Fibroblast of skin of right biceps (primary cell): ENCODE data around the gene LPGAT1.
A peak's percentile ranks its signal among the peaks of the same experiment; 100 is the strongest.
"Not testable (repeated sequence)": the region's sequence is repeated elsewhere in the genome, so short reads cannot be mapped to it uniquely, and the experiment has no call there.

ENCODE experiments used
- DNase-seq: peaks from one replicate; pipeline ENCODE4 v3.0.0-alpha.2; 2013

LPGAT1 gene

DNA sequence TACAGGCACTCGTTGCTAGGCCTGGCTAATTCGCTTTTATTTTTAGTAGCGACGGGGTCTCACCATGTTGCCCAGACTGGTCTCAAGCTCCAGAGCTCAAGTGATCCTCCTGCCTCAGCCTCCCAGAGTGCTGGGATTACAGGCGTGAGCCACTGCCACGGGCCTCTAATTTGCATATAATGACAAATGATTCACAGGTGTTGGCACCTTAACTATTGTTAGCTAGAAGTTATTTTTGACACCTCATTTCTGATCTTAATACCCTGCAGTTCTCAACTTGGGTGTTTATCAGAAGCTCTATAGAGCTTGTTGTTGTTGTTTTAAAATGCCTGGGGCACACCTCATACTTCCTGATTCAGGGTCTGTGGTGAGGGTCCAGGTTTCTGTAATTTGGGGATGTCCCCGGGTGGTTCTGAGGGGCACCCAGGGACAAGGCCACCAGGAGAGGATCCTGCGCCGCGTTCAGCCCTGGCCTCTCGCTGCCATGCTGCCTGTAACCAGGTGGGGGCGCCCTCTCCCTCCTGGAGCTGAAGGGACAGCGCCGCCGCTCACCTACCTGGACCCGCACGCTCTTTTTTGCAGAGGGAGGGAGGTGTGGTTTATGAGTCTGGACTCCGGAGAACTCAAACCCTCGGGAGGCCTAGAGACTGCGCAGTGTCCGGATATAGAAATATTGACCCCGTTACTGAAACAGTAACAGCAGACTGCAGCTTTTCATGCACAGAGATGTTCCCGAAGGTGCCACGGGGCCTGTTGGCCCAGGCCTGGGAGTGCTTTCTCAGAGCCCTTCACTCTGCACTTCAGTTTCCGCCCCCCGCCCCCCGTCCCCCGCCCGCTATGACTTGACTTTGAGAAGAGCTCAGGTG lies 132.2 kb downstream of the LPGAT1 start:
- DNase-seq: peak; percentile 50

DNA sequence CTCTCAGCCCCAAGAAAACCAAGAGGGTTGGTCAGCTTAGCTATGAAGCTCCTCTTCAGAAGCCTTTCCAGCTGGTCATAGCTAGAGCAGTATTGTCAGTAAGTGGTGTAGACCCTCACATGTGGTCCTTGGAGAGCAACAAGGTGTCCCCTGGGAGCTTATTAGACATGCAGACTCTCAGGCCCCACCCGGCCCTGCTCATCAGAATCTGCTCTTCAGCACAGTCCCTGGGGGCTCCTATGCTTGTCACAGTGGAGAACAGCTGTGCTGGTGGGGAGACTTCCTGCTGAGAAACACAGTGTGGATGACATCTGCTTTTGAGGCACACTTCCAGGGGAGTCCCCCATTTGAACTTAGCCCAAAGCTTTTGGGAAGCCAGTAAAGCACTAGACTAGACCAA lies 133.2 kb downstream of the LPGAT1 start:
- no peak for DNase-seq

DNA sequence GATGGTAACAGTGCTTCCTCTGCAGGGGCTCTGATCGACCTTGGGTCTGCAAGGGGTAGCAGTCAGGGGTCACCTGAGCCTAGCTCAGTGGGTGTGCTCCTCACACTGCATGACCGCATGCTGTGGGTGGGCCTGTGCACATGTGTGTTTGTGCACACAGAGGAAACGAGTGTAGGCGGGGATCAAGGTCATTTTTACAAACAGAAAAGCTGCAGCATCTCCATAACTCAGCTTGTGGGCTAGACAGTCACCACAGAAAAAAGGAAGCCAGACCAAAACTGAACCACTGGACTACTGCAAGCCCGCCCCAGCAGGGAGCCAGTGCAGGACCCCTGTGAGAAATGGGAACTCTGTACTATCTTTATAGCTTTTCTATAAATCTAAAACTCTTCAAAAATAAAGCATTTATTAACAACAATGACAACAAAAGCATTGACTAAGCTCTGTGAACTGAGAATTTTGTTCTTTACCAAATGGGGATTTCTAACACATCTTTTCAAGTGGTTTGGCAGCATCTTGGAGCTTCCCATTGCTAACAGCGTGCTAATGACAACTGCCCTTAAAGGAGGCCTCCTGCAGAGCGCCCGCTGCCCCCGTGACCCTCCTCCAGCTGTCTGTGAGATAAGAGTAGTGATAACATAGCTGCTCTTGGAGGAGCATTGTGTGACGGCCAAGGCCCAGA lies 135.3 kb downstream of the LPGAT1 start:
- no peak for DNase-seq

DNA sequence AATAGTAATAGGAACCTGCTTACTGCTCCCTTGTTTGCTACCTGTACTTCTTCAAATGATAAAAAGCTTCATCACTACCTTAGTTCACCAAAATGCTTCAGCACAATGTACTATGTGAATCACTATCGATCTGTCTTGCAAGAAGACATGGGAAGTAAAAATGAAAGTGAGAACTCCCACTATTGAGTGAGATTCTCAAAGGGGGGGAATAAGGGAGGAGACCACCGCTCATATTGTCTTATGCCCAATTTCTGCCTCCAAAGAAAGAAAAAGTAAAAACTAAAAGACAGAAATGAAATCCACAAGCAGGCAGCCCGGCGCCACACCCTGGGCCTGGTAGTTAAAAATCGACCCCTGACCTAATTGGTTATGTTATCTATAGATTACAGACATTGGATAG lies 136.7 kb downstream of the LPGAT1 start:
- not testable (repeated sequence) for DNase-seq
